SK-N-SH (cell line): Measurements from ENCODE around the gene GAS6. TPM values are rescaled to one million over a fixed set of nuclear protein-coding genes. Genes with fewer than 3 reads are reported as not detected.

Experiments
- CTCF ChIA-PET: fragments of 300-600, 350-600 bp; formaldehyde crosslinking; extraction: SDS; loops from one replicate; lab custom pipeline; 2021; lab: Yijun Ruan, JAX
- POLR2A ChIA-PET: fragments of 350-600 bp; sonication (Branson Sonifier 250); formaldehyde crosslinking; extraction: SDS; loops from one replicate; lab custom pipeline; 2020; ENCODE audit warnings: antibody characterized with exemption, inconsistent platforms; lab: Yijun Ruan, JAX
- DNase-seq: peaks from one replicate; pipeline ENCODE4 v3.0.0; 2012
- H2AFZ ChIP-seq: fragments of 200-600 bp; sonication (generic); 2 replicates; pipeline ENCODE4 v1.8.1; 2016; ENCODE audit warnings: antibody characterized with exemption, mild to moderate bottlenecking, low read depth
- H3F3A ChIP-seq: fragments of 200-600 bp; sonication (generic); replicated peaks from 2 replicates; pipeline ENCODE3; 2016; ENCODE audit warnings: antibody characterized with exemption, mild to moderate bottlenecking; ENCODE audit not compliant: insufficient read depth
- H3K27ac ChIP-seq, 2 experiments: fragments of 200-500 bp in 1 of 2; fragments of 200-600 bp in 1 of 2; sonication (Bioruptor generic) in 1 of 2; sonication (generic), shearing (Covaris generic) in 1 of 2; 2 replicates each; pipeline versions ENCODE4 v1.5.1 to v1.6.1; 2014 to 2016; ENCODE audit warnings: low read depth in 2 of 2, inconsistent platforms in 1 of 2, low read length in 1 of 2, mild to moderate bottlenecking in 1 of 2, mixed read lengths in 1 of 2
- H3K27me3 ChIP-seq: fragments of 200-600 bp; sonication (generic), shearing (Covaris generic); 2 replicates; pipeline ENCODE4 v1.6.1; 2016; ENCODE audit warnings: mixed run types; ENCODE audit not compliant: insufficient read depth
- H3K36me3 ChIP-seq, 2 experiments: fragments of 200-500 bp in 1 of 2; fragments of 200-600 bp in 1 of 2; sonication (Bioruptor generic) in 1 of 2; sonication (generic) in 1 of 2; replicated peaks in 1 of 2; 2 replicates each; pipeline versions ENCODE3 to v1.5.1; 2014 to 2016; ENCODE audit warnings: low read length in 1 of 2, mild to moderate bottlenecking in 1 of 2; ENCODE audit not compliant: insufficient read depth in 2 of 2, control insufficient read depth in 1 of 2
- H3K4me1 ChIP-seq, 2 experiments: fragments of 200-500 bp in 1 of 2; fragments of 200-600 bp in 1 of 2; sonication (Bioruptor generic) in 1 of 2; sonication (generic), shearing (Covaris generic) in 1 of 2; 2 replicates each; pipeline versions ENCODE4 v1.5.1 to v1.6.1; 2014 to 2016; ENCODE audit warnings: low read depth in 1 of 2, low read length in 1 of 2, mixed run types in 1 of 2; ENCODE audit not compliant: insufficient read depth in 2 of 2, control insufficient read depth in 1 of 2
- H3K4me2 ChIP-seq: fragments of 200-600 bp; sonication (generic), shearing (Covaris generic); 2 replicates; pipeline ENCODE4 v1.6.1; 2017; ENCODE audit warnings: mixed run types
- H3K4me3 ChIP-seq, 2 experiments: fragments of 200-500 bp in 1 of 2; fragments of 200-600 bp in 1 of 2; sonication (Bioruptor generic) in 1 of 2; sonication (generic), shearing (Covaris generic) in 1 of 2; 2 replicates each; pipeline versions ENCODE4 v1.5.1 to v1.8.1; 2014 to 2016; ENCODE audit warnings: low read depth in 2 of 2, inconsistent platforms in 1 of 2, low read length in 1 of 2, mild to moderate bottlenecking in 1 of 2, mixed read lengths in 1 of 2, moderate library complexity in 1 of 2
- H3K79me2 ChIP-seq: fragments of 200-600 bp; sonication (generic); 2 replicates; pipeline ENCODE4 v1.8.1; 2017; ENCODE audit warnings: mild to moderate bottlenecking; ENCODE audit not compliant: insufficient read depth
- H3K9ac ChIP-seq: fragments of 200-600 bp; sonication (generic); 2 replicates; pipeline ENCODE4 v1.6.1; 2017; ENCODE audit warnings: mixed run types
- H3K9me2 ChIP-seq: fragments of 200-600 bp; sonication (generic); 2 replicates; pipeline ENCODE4 v1.6.1; 2017; ENCODE audit warnings: mixed run types
- H3K9me3 ChIP-seq: fragments of 200-600 bp; sonication (generic); 2 replicates; pipeline ENCODE4 v1.6.1; 2017; ENCODE audit warnings: mixed run types, mild to moderate bottlenecking, moderate library complexity
- H4K20me1 ChIP-seq: fragments of 200-600 bp; sonication (generic); 2 replicates; pipeline ENCODE4 v1.6.1; 2017; ENCODE audit warnings: mild to moderate bottlenecking, mixed run types; ENCODE audit not compliant: insufficient read depth
- CTCF ChIP-seq: fragments of 200-600 bp; sonication (generic); IDR thresholded peaks from 2 replicates; pipeline ENCODE4 v1.6.1; 2017; ENCODE audit warnings: antibody characterized with exemption, mild to moderate bottlenecking, moderate library complexity
- ELF1 ChIP-seq: IDR thresholded peaks from 2 replicates; pipeline ENCODE4 v1.4.0; 2012
- EZH2phosphoT487 ChIP-seq: fragments of 200-600 bp; sonication (generic); IDR thresholded peaks from 2 replicates; pipeline ENCODE4 v1.6.1; 2017; ENCODE audit warnings: low read depth, mixed run types, mild to moderate bottlenecking, antibody characterized with exemption, moderate library complexity, borderline replicate concordance
- FOXJ3 ChIP-seq: sonication (generic); formaldehyde crosslinking; IDR thresholded peaks from 2 replicates; pipeline ENCODE4 v1.5.1; 2020; ENCODE audit warnings: mild to moderate bottlenecking, missing genetic modification reagents
- JUND ChIP-seq: IDR thresholded peaks from 2 replicates; pipeline ENCODE4 v1.4.0; 2012
- MEF2A ChIP-seq: IDR thresholded peaks from 2 replicates; pipeline ENCODE4 v1.4.0; 2012; ENCODE audit warnings: low read depth, borderline replicate concordance
- MXI1 ChIP-seq: IDR thresholded peaks from 2 replicates; pipeline ENCODE4 v1.6.1; 2012; ENCODE audit warnings: mild to moderate bottlenecking, low read depth, low read length, improper control_type of control experiment
- NFIC ChIP-seq: IDR thresholded peaks from 2 replicates; pipeline ENCODE4 v1.4.0; 2012; ENCODE audit warnings: borderline replicate concordance
- POLR2AphosphoS5 ChIP-seq: IDR thresholded peaks from 2 replicates; pipeline ENCODE4 v1.6.1; 2012; ENCODE audit warnings: low read depth, low read length
- RAD21 ChIP-seq: IDR thresholded peaks from 2 replicates; pipeline ENCODE4 v1.6.1; 2012; ENCODE audit warnings: mild to moderate bottlenecking, low read length
- REST ChIP-seq: IDR thresholded peaks from 2 replicates; pipeline ENCODE4 v1.6.1; 2012; ENCODE audit warnings: mild to moderate bottlenecking, low read depth, low read length, moderate library complexity
- RXRA ChIP-seq: IDR thresholded peaks from 2 replicates; pipeline ENCODE4 v1.4.0; 2012; ENCODE audit warnings: low read depth, mild to moderate bottlenecking, borderline replicate concordance
- SMC3 ChIP-seq: IDR thresholded peaks from 2 replicates; pipeline ENCODE4 v1.6.1; 2012; ENCODE audit warnings: low read depth, low read length, improper control_type of control experiment
- TAF1 ChIP-seq: IDR thresholded peaks from 2 replicates; pipeline ENCODE4 v1.6.1; 2012; ENCODE audit warnings: low read depth, mild to moderate bottlenecking, low read length, moderate library complexity, borderline replicate concordance
- TCF12 ChIP-seq: IDR thresholded peaks from 2 replicates; pipeline ENCODE4 v1.4.0; 2012
- TEAD4 ChIP-seq: IDR thresholded peaks from 2 replicates; pipeline ENCODE4 v1.4.0; 2012; ENCODE audit warnings: mild to moderate bottlenecking, borderline replicate concordance; ENCODE audit not compliant: insufficient read depth
- USF2 ChIP-seq: fragments of 150-350 bp; IDR thresholded peaks from 2 replicates; pipeline ENCODE4 v1.6.1; 2017; ENCODE audit warnings: antibody characterized with exemption, low read length, low read depth, borderline replicate concordance
- YY1 ChIP-seq: IDR thresholded peaks from 2 replicates; pipeline ENCODE4 v1.4.0; 2012; ENCODE audit warnings: low read depth, mild to moderate bottlenecking
- WGBS: methylation state at CpG from one replicate; pipeline ENCODE4 v1.1.6; 2017; ENCODE audit warnings: low lambda C conversion rate; 5-methylcytosine and 5-hydroxymethylcytosine counted together
- polyA plus RNA-seq, 3 experiments: library from polyadenylated mRNA; depleted of rRNA; stranded (reverse); fragments of >200 nt; gene quantifications; 2 replicates each; pipeline ENCODE4 v1.2.3, GENCODE V29; 2012
- TF ChIP-seq, protein P1 (sequence below): IDR thresholded peaks from 2 replicates; pipeline ENCODE4 v1.4.0; 2012; ENCODE audit warnings: low read depth

The GAS6 gene
- polyA plus RNA-seq, 1 of the 3 experiments (the other 2 are of a cell fraction) = 380 TPM

DNA sequence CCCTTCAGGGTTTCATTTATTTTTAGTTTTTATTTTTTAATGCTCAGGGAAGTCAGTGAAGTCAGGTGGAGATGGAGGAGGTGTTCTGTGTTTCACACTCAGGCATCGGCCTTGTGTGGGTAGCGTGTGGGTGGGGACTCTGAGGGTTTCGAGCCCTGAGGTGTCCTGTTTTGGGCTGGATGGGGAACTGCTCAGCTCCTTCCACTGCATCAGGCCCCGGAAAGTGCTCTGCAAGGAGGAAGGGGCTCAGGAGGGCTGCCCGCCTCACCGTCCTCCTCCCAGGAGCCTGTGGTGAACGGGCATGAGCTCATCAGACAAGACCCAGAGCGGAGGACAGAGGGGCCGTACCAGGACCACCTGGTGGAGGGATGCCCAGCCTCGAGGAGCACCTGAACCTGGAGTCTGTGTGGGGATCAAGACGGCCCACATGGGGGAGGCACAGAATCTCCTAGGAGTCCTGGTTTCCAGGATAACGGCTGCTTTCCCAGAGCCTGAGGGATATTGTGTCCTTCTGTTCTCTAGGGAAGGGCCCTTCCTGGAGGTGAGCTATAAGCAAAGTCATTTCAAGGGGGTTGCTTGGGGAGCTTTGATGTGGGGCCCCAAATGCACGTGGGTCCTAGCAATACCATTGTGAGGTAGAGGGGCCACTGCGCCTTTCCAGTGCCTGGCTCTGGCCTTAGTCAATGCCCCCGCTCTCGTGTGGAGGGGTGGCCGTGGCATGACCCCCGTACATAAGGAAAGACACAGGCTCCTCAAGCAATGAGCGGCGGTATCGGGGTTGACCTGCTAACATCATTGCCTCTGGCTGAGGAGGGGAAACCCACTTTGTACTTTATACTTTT is 13.5 kb upstream of the GAS6 start:
- Histone ChIP-seq H3K4me3 (no peak overlapping the region), H3K27ac (no peak overlapping the region), H3K9ac (no peak overlapping the region), H3F3A (peaks cover 3% of the 10 kb centered on the region), H3K4me1 (peaks cover 0 to 12% of the 10 kb centered on the region in 2 experiments; a peak in 1 of 4 replicates), H3K9me3 (no peaks in the 10 kb centered on the region), H3K9me2 (no peaks in the 10 kb centered on the region), H3K27me3 (no peaks in the 10 kb centered on the region), H4K20me1 (no peaks in the 10 kb centered on the region), H3K79me2 (no peaks in the 10 kb centered on the region), H3K4me2 (no peak overlapping the region), H2AFZ (no peak overlapping the region), H3K36me3 (no peaks in the 10 kb centered on the region)
- ChIA-PET POLR2A (no interaction called here), CTCF (no interaction called here)
- WGBS = 85% methylated on average over 20 of the region's 21 CpGs
- no peak for DNase-seq
- TF ChIP-seq MXI1 (no peak), YY1 (no peak), JUND (no peak), MEF2A (no peak), SMC3 (no peak), FOXJ3 (CRISPR knock-in tag) (no peak), TEAD4 (no peak), EZH2phosphoT487 (no peak), RXRA (no peak), TCF12 (no peak), ELF1 (no peak), NFIC (no peak)
- TF ChIP-seq, protein P1, sequence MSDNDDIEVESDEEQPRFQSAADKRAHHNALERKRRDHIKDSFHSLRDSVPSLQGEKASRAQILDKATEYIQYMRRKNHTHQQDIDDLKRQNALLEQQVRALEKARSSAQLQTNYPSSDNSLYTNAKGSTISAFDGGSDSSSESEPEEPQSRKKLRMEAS = no peak

- no peak overlapping the region for H2AFZ ChIP-seq
- H3K27ac ChIP-seq = no peak overlapping the region
- H3K9me2 ChIP-seq = no peaks in the 10 kb centered on the region
- H3K79me2 ChIP-seq = no peaks in the 10 kb centered on the region
- no peak for DNase-seq
- H3K4me2 ChIP-seq = no peak overlapping the region
- H3K9ac ChIP-seq = no peak overlapping the region
- H4K20me1 ChIP-seq = no peaks in the 10 kb centered on the region
- H3K27me3 ChIP-seq = no peaks in the 10 kb centered on the region
- H3K36me3 ChIP-seq = no peaks in the 10 kb centered on the region
- ChIA-PET POLR2A (no interaction called here), CTCF (no interaction called here)
- no peaks in the 10 kb centered on the region for H3K9me3 ChIP-seq
- H3K4me3 ChIP-seq = no peak overlapping the region
- peaks cover 0 to 9% of the 10 kb centered on the region in 2 experiments; a peak in 1 of 4 replicates for H3K4me1 ChIP-seq
- TF ChIP-seq TAF1 (no peak), NFIC (no peak), YY1 (no peak), JUND (no peak), RAD21 (no peak), REST (no peak), USF2 (no peak), MEF2A (no peak), ELF1 (no peak), SMC3 (no peak), CTCF (no peak), RXRA (no peak), POLR2AphosphoS5 (no peak), MXI1 (no peak), FOXJ3 (CRISPR knock-in tag) (no peak)
- peaks cover 4% of the 10 kb centered on the region for H3F3A ChIP-seq
- 92% methylated on average over 7 of the region's 18 CpGs for WGBS
Observed at GRCh38 chr13:113876346-113877148, 12.7 kb upstream of the GAS6 start.
